IMR-90 (cell line): ENCODE measurements around the gene ISLR2. TPM values are rescaled to one million over a fixed set of nuclear protein-coding genes. Genes with fewer than 3 reads are reported as not detected.

Source experiments
- ATAC-seq: fragments of 200-7000 bp; cut with Tn5 transposase; 2 replicates; pipeline ENCODE4 v1.9.1; 2020; ENCODE audit warnings: low read depth, mild to moderate bottlenecking, moderate library complexity
- BruUV-seq: library from RNA; stranded (reverse); fragments of 400-500 nt; replicated peaks from 2 replicates; lab custom pipeline; 2021; lab: Mats Ljungman, UMichigan
- CTCF ChIA-PET: fragments of 300-600 bp; formaldehyde crosslinking; extraction: SDS; loops from one replicate; lab custom pipeline; 2021; ENCODE audit warnings: antibody characterized with exemption; lab: Yijun Ruan, JAX
- POLR2A ChIA-PET: fragments of 300-600 bp; sonication (Branson Sonifier 250); formaldehyde crosslinking; loops from one replicate; lab custom pipeline; 2022; ENCODE audit warnings: antibody characterized with exemption; ENCODE audit not compliant: unreplicated experiment; lab: Charles Lee
- DNase-seq: peaks from one replicate; pipeline ENCODE4 v3.0.0; 2013
- H2AFZ ChIP-seq: replicated peaks from 2 replicates; pipeline ENCODE3; 2013; ENCODE audit warnings: low read length, mild to moderate bottlenecking; ENCODE audit not compliant: poor library complexity
- H2AK5ac ChIP-seq: 2 replicates; pipeline ENCODE4 v1.6.1; 2013; ENCODE audit warnings: low read depth, low read length, inconsistent platforms
- H2AK9ac ChIP-seq: replicated peaks from 2 replicates; pipeline ENCODE3; 2013; ENCODE audit warnings: mild to moderate bottlenecking, low read depth, low read length, moderate library complexity; ENCODE audit not compliant: poor library complexity
- H2BK120ac ChIP-seq: 2 replicates; pipeline ENCODE4 v1.6.1; 2013; ENCODE audit warnings: low read depth, low read length, inconsistent platforms
- H2BK15ac ChIP-seq: 3 replicates; pipeline ENCODE4 v1.6.1; 2013; ENCODE audit warnings: low read depth, low read length, inconsistent platforms
- H2BK20ac ChIP-seq: 2 replicates; pipeline ENCODE4 v1.6.1; 2013; ENCODE audit warnings: low read depth, mild to moderate bottlenecking, inconsistent platforms, low read length, moderate library complexity
- H2BK5ac ChIP-seq: 2 replicates; pipeline ENCODE4 v1.6.1; 2013; ENCODE audit warnings: mild to moderate bottlenecking, low read depth, low read length, inconsistent platforms; ENCODE audit not compliant: poor library complexity, severe bottlenecking
- H3K14ac ChIP-seq: replicated peaks from 2 replicates; pipeline ENCODE4 v1.6.1; 2013; ENCODE audit warnings: low read depth, low read length, inconsistent platforms
- H3K18ac ChIP-seq: 2 replicates; pipeline ENCODE4 v1.6.1; 2013; ENCODE audit warnings: low read depth, low read length, control low read depth
- H3K23ac ChIP-seq: 2 replicates; pipeline ENCODE4 v1.6.1; 2013; ENCODE audit warnings: low read depth, low read length, inconsistent platforms
- H3K27ac ChIP-seq: 2 replicates; pipeline ENCODE4 v1.5.1; 2013; ENCODE audit warnings: mild to moderate bottlenecking, control low read depth, low read length; ENCODE audit not compliant: insufficient read depth
- H3K27me3 ChIP-seq: 2 replicates; pipeline ENCODE4 v1.6.1; 2013; ENCODE audit warnings: low read length; ENCODE audit not compliant: control insufficient read depth, insufficient read depth
- H3K36me3 ChIP-seq: 2 replicates; pipeline ENCODE4 v1.6.1; 2013; ENCODE audit warnings: low read length, mixed read lengths; ENCODE audit not compliant: control insufficient read depth, insufficient read depth
- H3K4ac ChIP-seq: 2 replicates; pipeline ENCODE4 v1.6.1; 2013; ENCODE audit warnings: low read depth, low read length, inconsistent platforms
- H3K4me1 ChIP-seq: 2 replicates; pipeline ENCODE4 v1.6.1; 2013; ENCODE audit warnings: low read length, mixed read lengths; ENCODE audit not compliant: control insufficient read depth, insufficient read depth
- H3K4me2 ChIP-seq: 2 replicates; pipeline ENCODE4 v1.6.1; 2013; ENCODE audit warnings: low read depth, mild to moderate bottlenecking, control low read depth, low read length, moderate library complexity
- H3K4me3 ChIP-seq: 2 replicates; pipeline ENCODE4 v1.5.1; 2013; ENCODE audit warnings: low read depth, mild to moderate bottlenecking, control low read depth, low read length, moderate library complexity; ENCODE audit not compliant: insufficient read depth
- H3K56ac ChIP-seq: 2 replicates; pipeline ENCODE4 v1.6.1; 2013; ENCODE audit warnings: low read length, inconsistent platforms; ENCODE audit not compliant: insufficient read depth; ENCODE audit errors: extremely low read depth
- H3K79me1 ChIP-seq, 2 experiments: 2 replicates each; pipeline ENCODE4 v1.6.1; 2013; ENCODE audit warnings: low read length in 2 of 2, inconsistent platforms in 1 of 2, low read depth in 1 of 2
- H3K9ac ChIP-seq: 2 replicates; pipeline ENCODE4 v1.6.1; 2013; ENCODE audit warnings: low read depth, low read length, control low read depth
- H3K9me1 ChIP-seq: 2 replicates; pipeline ENCODE4 v1.6.1; 2013; ENCODE audit warnings: low read length, inconsistent platforms; ENCODE audit not compliant: insufficient read depth
- H3K9me3 ChIP-seq: 2 replicates; pipeline ENCODE4 v1.6.1; 2013; ENCODE audit warnings: low read length; ENCODE audit not compliant: control insufficient read depth, insufficient read depth
- H4K20me1 ChIP-seq: 2 replicates; pipeline ENCODE4 v1.6.1; 2013; ENCODE audit warnings: low read length, inconsistent platforms; ENCODE audit not compliant: insufficient read depth
- H4K5ac ChIP-seq: 2 replicates; pipeline ENCODE4 v1.6.1; 2013; ENCODE audit warnings: mild to moderate bottlenecking, low read depth, low read length, control low read depth
- H4K8ac ChIP-seq, 2 experiments: 2 replicates each; pipeline ENCODE4 v1.6.1; 2013; ENCODE audit warnings: low read depth in 2 of 2, low read length in 2 of 2, control low read depth in 1 of 2, inconsistent platforms in 1 of 2
- H4K91ac ChIP-seq: 2 replicates; pipeline ENCODE4 v1.6.1; 2013; ENCODE audit warnings: low read depth, low read length, inconsistent platforms; ENCODE audit not compliant: insufficient read depth
- BHLHE40 ChIP-seq: fragments of 150-350 bp; IDR thresholded peaks from 2 replicates; pipeline ENCODE4 v1.6.1; 2016; ENCODE audit warnings: mild to moderate bottlenecking, low read depth, low read length
- CEBPB ChIP-seq: IDR thresholded peaks from 2 replicates; pipeline ENCODE4 v1.6.1; 2012; ENCODE audit warnings: low read depth, low read length, improper control_type of control experiment
- CHD1 ChIP-seq: IDR thresholded peaks from 2 replicates; pipeline ENCODE4 v1.6.1; 2012; ENCODE audit warnings: low read depth, low read length, improper control_type of control experiment
- FOS ChIP-seq: fragments of 150-350 bp; IDR thresholded peaks from 2 replicates; pipeline ENCODE4 v1.6.1; 2016; ENCODE audit warnings: low read depth, low read length
- MAFK ChIP-seq: IDR thresholded peaks from 2 replicates; pipeline ENCODE4 v1.6.1; 2012; ENCODE audit warnings: low read depth, low read length, improper control_type of control experiment
- MAZ ChIP-seq: IDR thresholded peaks from 2 replicates; pipeline ENCODE4 v1.6.1; 2012; ENCODE audit warnings: low read depth, mild to moderate bottlenecking, low read length, improper control_type of control experiment, moderate library complexity, borderline replicate concordance
- MXI1 ChIP-seq: IDR thresholded peaks from 2 replicates; pipeline ENCODE4 v1.6.1; 2012; ENCODE audit warnings: low read depth, mild to moderate bottlenecking, low read length, moderate library complexity, borderline replicate concordance
- NFE2L2 ChIP-seq: fragments of 150-350 bp; IDR thresholded peaks from 2 replicates; pipeline ENCODE4 v1.6.1; 2016; ENCODE audit warnings: low read depth, mild to moderate bottlenecking, low read length
- POLR2A ChIP-seq: IDR thresholded peaks from 2 replicates; pipeline ENCODE4 v1.6.1; 2012; ENCODE audit warnings: mild to moderate bottlenecking, low read depth, low read length
- RAD21 ChIP-seq: IDR thresholded peaks from 2 replicates; pipeline ENCODE4 v1.6.1; 2012; ENCODE audit warnings: low read length, improper control_type of control experiment
- RCOR1 ChIP-seq: IDR thresholded peaks from 2 replicates; pipeline ENCODE4 v1.6.1; 2012; ENCODE audit warnings: mild to moderate bottlenecking, low read length, improper control_type of control experiment; ENCODE audit not compliant: insufficient replicate concordance
- RFX5 ChIP-seq: IDR thresholded peaks from 2 replicates; pipeline ENCODE4 v1.8.0; 2012; ENCODE audit warnings: low read depth, mild to moderate bottlenecking, low read length, moderate library complexity
- SMC3 ChIP-seq: fragments of 150-350 bp; IDR thresholded peaks from 2 replicates; pipeline ENCODE4 v1.6.1; 2016; ENCODE audit warnings: low read depth, mild to moderate bottlenecking, antibody characterized with exemption, low read length, moderate library complexity
- WGBS, 2 experiments: methylation state at CpG; one replicate each; pipeline versions ENCODE4 v1.1.5 to v1.1.7; 2013; ENCODE audit warnings: missing lambda C conversion rate in 2 of 2; ENCODE audit not compliant: insufficient read length in 1 of 2; ENCODE audit errors: extremely low coverage in 2 of 2; 5-methylcytosine and 5-hydroxymethylcytosine counted together
- dilution Hi-C: fragments of 300-500 bp; cut with HindIII; formaldehyde crosslinking; loops from one replicate; pipeline ENCODE4 v1.14.3; 2018; ENCODE audit warnings: low sequenced_read_pairs; ENCODE audit not compliant: unreplicated experiment
- in situ Hi-C: fragments of 300-500 bp; cut with MboI; formaldehyde crosslinking; loops from 3 replicates; pipeline ENCODE4 v1.14.3; 2019; ENCODE audit warnings: low sequenced_read_pairs, inconsistent platforms, mixed read lengths
- intact Hi-C: fragments of 100-400 bp; cut with micrococcal nuclease; formaldehyde crosslinking; loops from 2 replicates; pipeline ENCODE4 v1.10.0; 2022
- polyA plus RNA-seq, 3 experiments: library from polyadenylated mRNA; depleted of rRNA; stranded (reverse); fragments of >200 nt; gene quantifications; 2 replicates each; pipeline ENCODE4 v1.2.3, GENCODE V29; 2012; ENCODE audit warnings: low replicate concordance in 1 of 3
- total RNA-seq: library from RNA; depleted of rRNA; stranded (reverse); fragments of >200 nt; gene quantifications from 2 replicates; pipeline ENCODE4 v1.2.3, GENCODE V29; 2012
- TF ChIP-seq, protein P1 (sequence below): fragments of 150-350 bp; IDR thresholded peaks from 2 replicates; pipeline ENCODE4 v1.6.1; 2016; ENCODE audit warnings: low read depth, mild to moderate bottlenecking, low read length, moderate library complexity, borderline replicate concordance
- TF ChIP-seq, protein P2 (sequence below): conservative IDR thresholded peaks from 2 replicates; pipeline ENCODE4 v1.5.1; 2012; ENCODE audit warnings: mild to moderate bottlenecking, low read depth, low read length, improper control_type of control experiment
- TF ChIP-seq, protein P3 (sequence below): fragments of 150-350 bp; IDR thresholded peaks from 2 replicates; pipeline ENCODE4 v1.6.1; 2017; ENCODE audit warnings: mild to moderate bottlenecking, antibody characterized with exemption, low read length, low read depth

The ISLR2 gene
- total and polyA plus RNA-seq, 2 of the 4 experiments (the other 2 are of a cell fraction), result not detected

DNA sequence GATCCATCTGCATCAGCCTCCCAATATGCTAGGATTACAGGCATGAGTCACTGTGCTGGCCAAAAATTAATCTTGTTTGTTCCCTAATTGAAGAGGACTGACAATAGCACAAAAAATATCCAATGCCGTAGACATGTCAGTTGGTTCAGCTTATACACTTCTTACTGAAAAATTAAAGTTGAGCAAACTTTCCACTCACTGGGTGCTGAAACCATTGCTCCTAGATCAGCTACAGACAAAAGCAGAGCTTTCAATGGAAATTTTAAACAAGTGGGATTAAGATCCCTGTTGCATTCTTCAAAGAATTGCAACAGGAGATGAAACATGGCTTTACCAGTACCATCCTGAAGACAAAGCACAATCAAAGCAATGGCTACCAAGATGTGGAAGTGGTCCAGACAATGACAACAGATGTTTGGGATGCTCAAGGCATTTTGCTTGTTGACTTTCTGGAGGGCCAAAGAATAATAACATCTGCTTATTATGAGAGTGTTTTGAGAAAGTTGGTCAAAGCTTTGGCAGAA lies 16.0 kb downstream of the ISLR2 start:
- no peak overlapping the region for H2BK20ac ChIP-seq
- dilution Hi-C loops, result no loop called here
- no peak overlapping the region for H2BK5ac ChIP-seq
- TF ChIP-seq MAZ, result no peak
- TF ChIP-seq SMC3, result no peak
- TF ChIP-seq CEBPB, result no peak
- TF ChIP-seq, protein P1, sequence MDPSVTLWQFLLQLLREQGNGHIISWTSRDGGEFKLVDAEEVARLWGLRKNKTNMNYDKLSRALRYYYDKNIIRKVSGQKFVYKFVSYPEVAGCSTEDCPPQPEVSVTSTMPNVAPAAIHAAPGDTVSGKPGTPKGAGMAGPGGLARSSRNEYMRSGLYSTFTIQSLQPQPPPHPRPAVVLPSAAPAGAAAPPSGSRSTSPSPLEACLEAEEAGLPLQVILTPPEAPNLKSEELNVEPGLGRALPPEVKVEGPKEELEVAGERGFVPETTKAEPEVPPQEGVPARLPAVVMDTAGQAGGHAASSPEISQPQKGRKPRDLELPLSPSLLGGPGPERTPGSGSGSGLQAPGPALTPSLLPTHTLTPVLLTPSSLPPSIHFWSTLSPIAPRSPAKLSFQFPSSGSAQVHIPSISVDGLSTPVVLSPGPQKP, result no peak
- TF ChIP-seq FOS, result no peak
- no peak for TF ChIP-seq CHD1
- TF ChIP-seq RCOR1, result no peak
- TF ChIP-seq MXI1, result no peak
- no peak for TF ChIP-seq RFX5
- TF ChIP-seq, protein P2, sequence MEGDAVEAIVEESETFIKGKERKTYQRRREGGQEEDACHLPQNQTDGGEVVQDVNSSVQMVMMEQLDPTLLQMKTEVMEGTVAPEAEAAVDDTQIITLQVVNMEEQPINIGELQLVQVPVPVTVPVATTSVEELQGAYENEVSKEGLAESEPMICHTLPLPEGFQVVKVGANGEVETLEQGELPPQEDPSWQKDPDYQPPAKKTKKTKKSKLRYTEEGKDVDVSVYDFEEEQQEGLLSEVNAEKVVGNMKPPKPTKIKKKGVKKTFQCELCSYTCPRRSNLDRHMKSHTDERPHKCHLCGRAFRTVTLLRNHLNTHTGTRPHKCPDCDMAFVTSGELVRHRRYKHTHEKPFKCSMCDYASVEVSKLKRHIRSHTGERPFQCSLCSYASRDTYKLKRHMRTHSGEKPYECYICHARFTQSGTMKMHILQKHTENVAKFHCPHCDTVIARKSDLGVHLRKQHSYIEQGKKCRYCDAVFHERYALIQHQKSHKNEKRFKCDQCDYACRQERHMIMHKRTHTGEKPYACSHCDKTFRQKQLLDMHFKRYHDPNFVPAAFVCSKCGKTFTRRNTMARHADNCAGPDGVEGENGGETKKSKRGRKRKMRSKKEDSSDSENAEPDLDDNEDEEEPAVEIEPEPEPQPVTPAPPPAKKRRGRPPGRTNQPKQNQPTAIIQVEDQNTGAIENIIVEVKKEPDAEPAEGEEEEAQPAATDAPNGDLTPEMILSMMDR, result no peak
- TF ChIP-seq, protein P3, sequence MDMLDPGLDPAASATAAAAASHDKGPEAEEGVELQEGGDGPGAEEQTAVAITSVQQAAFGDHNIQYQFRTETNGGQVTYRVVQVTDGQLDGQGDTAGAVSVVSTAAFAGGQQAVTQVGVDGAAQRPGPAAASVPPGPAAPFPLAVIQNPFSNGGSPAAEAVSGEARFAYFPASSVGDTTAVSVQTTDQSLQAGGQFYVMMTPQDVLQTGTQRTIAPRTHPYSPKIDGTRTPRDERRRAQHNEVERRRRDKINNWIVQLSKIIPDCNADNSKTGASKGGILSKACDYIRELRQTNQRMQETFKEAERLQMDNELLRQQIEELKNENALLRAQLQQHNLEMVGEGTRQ, result no peak
- TF ChIP-seq NFE2L2, result no peak
- no peak for TF ChIP-seq RAD21
- TF ChIP-seq POLR2A, result no peak
- no peak for TF ChIP-seq MAFK
- no peak for TF ChIP-seq BHLHE40
- no peak overlapping the region for H2AK5ac ChIP-seq
- H4K8ac ChIP-seq, result no peak overlapping the region
- H3K4me2 ChIP-seq, result no peak overlapping the region
- no peak overlapping the region for H3K4ac ChIP-seq
- intact Hi-C loops, result no loop called here
- ATAC-seq, result no peak
- H4K5ac ChIP-seq, result no peak overlapping the region
- H3K4me1 ChIP-seq, result no peaks in the 10 kb centered on the region
- no TSS peak for BruUV-seq
- ChIA-PET CTCF (no interaction called here), POLR2A (no interaction called here)
- no peaks in the 10 kb centered on the region for H3K36me3 ChIP-seq
- in situ Hi-C loops, result no loop called here
- H3K4me3 ChIP-seq, result no peak overlapping the region
- no peaks in the 10 kb centered on the region for H3K79me1 ChIP-seq
- no peak overlapping the region for H3K18ac ChIP-seq
- no peak overlapping the region for H3K27ac ChIP-seq
- peaks cover 25% of the 10 kb centered on the region for H3K27me3 ChIP-seq
- no peak overlapping the region for H2AK9ac ChIP-seq
- H2BK15ac ChIP-seq, result no peak overlapping the region
- DNase-seq, result no peak
- no peaks in the 10 kb centered on the region for H4K20me1 ChIP-seq
- H2BK120ac ChIP-seq, result no peak overlapping the region
- H3K23ac ChIP-seq, result no peak overlapping the region
- WGBS, 2 experiments, result no CpG with 5 or more reads among the region's 1 CpG
- H3K9ac ChIP-seq, result no peak overlapping the region
- H3K9me1 ChIP-seq, result no peaks in the 10 kb centered on the region
- H2AFZ ChIP-seq, result no peak overlapping the region
- H4K91ac ChIP-seq, result no peak overlapping the region
- H3K14ac ChIP-seq, result no peak overlapping the region
- no peak overlapping the region for H3K56ac ChIP-seq
- H3K9me3 ChIP-seq, result no peaks in the 10 kb centered on the region; the same call in 1 of the 2 replicates
